Astrocyte (in vitro differentiated cells and primary cell): ENCODE measurements around the gene FRA10AC1.

Source experiments
- EZH2 ChIP-seq: IDR thresholded peaks from 2 replicates; pipeline ENCODE4 v1.6.1; 2012; ENCODE audit warnings: mild to moderate bottlenecking, low read length, inconsistent platforms; ENCODE audit not compliant: insufficient read depth
- TF ChIP-seq, protein P1 (sequence below): IDR thresholded peaks from 2 replicates; pipeline ENCODE4 v1.5.1; 2011; ENCODE audit warnings: low read depth, mild to moderate bottlenecking, inconsistent platforms, low read length, moderate library complexity; ENCODE audit not compliant: insufficient read depth

- TF ChIP-seq, protein P1, sequence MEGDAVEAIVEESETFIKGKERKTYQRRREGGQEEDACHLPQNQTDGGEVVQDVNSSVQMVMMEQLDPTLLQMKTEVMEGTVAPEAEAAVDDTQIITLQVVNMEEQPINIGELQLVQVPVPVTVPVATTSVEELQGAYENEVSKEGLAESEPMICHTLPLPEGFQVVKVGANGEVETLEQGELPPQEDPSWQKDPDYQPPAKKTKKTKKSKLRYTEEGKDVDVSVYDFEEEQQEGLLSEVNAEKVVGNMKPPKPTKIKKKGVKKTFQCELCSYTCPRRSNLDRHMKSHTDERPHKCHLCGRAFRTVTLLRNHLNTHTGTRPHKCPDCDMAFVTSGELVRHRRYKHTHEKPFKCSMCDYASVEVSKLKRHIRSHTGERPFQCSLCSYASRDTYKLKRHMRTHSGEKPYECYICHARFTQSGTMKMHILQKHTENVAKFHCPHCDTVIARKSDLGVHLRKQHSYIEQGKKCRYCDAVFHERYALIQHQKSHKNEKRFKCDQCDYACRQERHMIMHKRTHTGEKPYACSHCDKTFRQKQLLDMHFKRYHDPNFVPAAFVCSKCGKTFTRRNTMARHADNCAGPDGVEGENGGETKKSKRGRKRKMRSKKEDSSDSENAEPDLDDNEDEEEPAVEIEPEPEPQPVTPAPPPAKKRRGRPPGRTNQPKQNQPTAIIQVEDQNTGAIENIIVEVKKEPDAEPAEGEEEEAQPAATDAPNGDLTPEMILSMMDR = no peak
- TF ChIP-seq EZH2 = no peak
Observed at GRCh38 chr10:93711891-93712290, 9.5 kb upstream of the FRA10AC1 start.
